Spinal cord (tissue), 10 donors: ENCODE results near the gene CENPT. TPM values are rescaled to one million over a fixed set of nuclear protein-coding genes. Genes with fewer than 3 reads are reported as not detected.

ENCODE experiments used
- DNase-seq, 6 donors: peaks; one replicate each; pipeline versions ENCODE4 v3.0.0 to v3.0.0-alpha.2; 2013 to 2015; ENCODE audit warnings: low spot score in 6 of 6, low read depth in 4 of 6
- H3K27ac ChIP-seq: one replicate; pipeline ENCODE4 v1.5.1; 2013; ENCODE audit warnings: low read depth, low read length, control low read depth
- H3K27me3 ChIP-seq: one replicate; pipeline ENCODE4 v1.6.1; 2013; ENCODE audit warnings: low read length; ENCODE audit not compliant: control insufficient read depth, insufficient read depth
- H3K36me3 ChIP-seq: one replicate; pipeline ENCODE4 v1.6.1; 2013; ENCODE audit warnings: low read length; ENCODE audit not compliant: control insufficient read depth, insufficient read depth
- H3K4me1 ChIP-seq: one replicate; pipeline ENCODE4 v1.6.1; 2013; ENCODE audit warnings: low read length; ENCODE audit not compliant: control insufficient read depth, insufficient read depth
- H3K4me3 ChIP-seq: one replicate; pipeline ENCODE4 v1.5.1; 2013; ENCODE audit warnings: low read depth, low read length, control low read depth
- H3K9me3 ChIP-seq: one replicate; pipeline ENCODE4 v1.6.1; 2013; ENCODE audit warnings: low read length; ENCODE audit not compliant: control insufficient read depth, insufficient read depth
- WGBS: methylation state at CpG from one replicate; pipeline ENCODE4 v1.1.5; 2013; ENCODE audit warnings: missing lambda C conversion rate; ENCODE audit not compliant: insufficient coverage; 5-methylcytosine and 5-hydroxymethylcytosine counted together
- polyA plus RNA-seq, 2 donors: library from polyadenylated mRNA; unstranded; fragments of 120-200 nt; gene quantifications; one replicate each; pipeline ENCODE4 v1.2.1, GENCODE V29; 2013; ENCODE audit not compliant: insufficient read length in 2 of 2
- small RNA-seq: library from RNA; depleted of rRNA; stranded (forward); fragments of <200 nt; gene quantifications from one replicate; pipeline ENCODE3, GENCODE V24; 2014; ENCODE audit warnings: low replicate concordance
- total RNA-seq, 2 donors: library from RNA; depleted of rRNA in 1 of 2; stranded (reverse); fragments of 120-200 nt in 1 of 2; fragments of >200 nt in 1 of 2; gene quantifications; one replicate each; pipeline versions ENCODE4 v1.2.3 to v1.2.4, GENCODE V29; 2013 to 2014
- donor health status: healthy.

Gene CENPT
- total and polyA plus RNA-seq, 4 donors, result 22.1 to 79.2 (median 55.4) TPM

DNA sequence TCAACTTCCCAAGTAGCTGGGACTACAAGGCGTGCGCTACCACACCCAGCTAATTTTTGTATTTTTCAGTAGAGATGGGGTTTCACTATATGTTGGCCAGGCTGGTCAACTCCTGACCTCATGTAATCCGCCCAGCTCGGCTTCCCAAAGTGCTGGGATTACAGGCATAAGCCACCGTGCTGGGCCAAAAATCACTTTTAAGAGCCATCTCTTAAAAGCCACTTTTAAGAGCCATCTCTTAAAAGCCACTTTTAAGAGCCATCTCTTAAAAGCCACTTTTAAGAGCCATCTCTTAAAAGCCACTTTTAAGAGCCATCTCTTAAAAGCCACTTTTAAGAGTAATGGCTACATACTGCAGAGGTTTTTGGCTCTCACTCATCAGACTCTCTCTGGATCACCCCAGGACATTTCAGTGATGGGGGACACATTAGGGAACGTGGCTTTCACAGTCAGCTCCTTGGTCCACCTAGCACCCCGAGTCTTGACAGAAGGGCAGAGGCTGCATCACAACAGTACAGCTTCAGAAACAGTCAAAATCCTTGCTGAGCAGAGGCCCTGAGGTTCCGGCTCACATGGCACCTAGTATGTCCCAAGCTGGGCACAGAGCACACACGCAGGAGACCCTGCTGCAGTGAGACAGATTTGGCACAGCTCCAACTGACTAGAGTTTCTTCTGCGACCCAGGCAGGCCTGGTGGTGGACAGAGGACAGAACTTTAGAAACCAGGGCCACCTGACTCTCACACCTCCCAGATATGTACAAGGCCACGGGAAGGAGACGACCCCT is 64.7 kb downstream of the CENPT start:
- DNase-seq, result no peak
- WGBS, result 81% methylated on average over 6 of the region's 12 CpGs
- H3K4me3 ChIP-seq, result no peak overlapping the region
- peaks cover 3% of the 10 kb centered on the region for H3K4me1 ChIP-seq
- peaks cover 8% of the 10 kb centered on the region for H3K36me3 ChIP-seq
- no peak overlapping the region for H3K27ac ChIP-seq
- no peaks in the 10 kb centered on the region for H3K9me3 ChIP-seq
- H3K27me3 ChIP-seq, result no peaks in the 10 kb centered on the region

DNA sequence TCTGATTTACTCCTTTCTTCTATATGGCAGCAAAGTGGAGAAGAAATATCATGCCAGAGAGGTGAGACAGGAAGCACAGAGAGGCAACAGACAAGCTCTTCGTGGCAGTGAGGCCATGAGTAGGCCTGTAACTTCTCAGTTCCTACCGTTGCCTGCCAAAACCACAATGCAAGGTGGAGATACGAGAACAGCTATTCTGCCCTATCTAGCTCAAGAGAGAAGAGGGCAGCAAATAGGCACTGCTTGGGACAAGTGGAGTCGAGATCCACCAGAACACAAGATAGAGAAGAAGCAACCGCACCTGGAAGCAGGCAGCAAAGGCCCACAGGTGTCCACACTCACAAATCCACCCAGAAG is 66.0 kb downstream of the CENPT start:
- peaks cover 3% of the 10 kb centered on the region for H3K4me1 ChIP-seq
- no peak overlapping the region for H3K27ac ChIP-seq
- peaks cover 8% of the 10 kb centered on the region for H3K36me3 ChIP-seq
- no peaks in the 10 kb centered on the region for H3K27me3 ChIP-seq
- no peak for DNase-seq
- H3K4me3 ChIP-seq, result no peak overlapping the region
- WGBS, result 97% methylated on average over 4 of the region's 5 CpGs
- H3K9me3 ChIP-seq, result no peaks in the 10 kb centered on the region

DNA sequence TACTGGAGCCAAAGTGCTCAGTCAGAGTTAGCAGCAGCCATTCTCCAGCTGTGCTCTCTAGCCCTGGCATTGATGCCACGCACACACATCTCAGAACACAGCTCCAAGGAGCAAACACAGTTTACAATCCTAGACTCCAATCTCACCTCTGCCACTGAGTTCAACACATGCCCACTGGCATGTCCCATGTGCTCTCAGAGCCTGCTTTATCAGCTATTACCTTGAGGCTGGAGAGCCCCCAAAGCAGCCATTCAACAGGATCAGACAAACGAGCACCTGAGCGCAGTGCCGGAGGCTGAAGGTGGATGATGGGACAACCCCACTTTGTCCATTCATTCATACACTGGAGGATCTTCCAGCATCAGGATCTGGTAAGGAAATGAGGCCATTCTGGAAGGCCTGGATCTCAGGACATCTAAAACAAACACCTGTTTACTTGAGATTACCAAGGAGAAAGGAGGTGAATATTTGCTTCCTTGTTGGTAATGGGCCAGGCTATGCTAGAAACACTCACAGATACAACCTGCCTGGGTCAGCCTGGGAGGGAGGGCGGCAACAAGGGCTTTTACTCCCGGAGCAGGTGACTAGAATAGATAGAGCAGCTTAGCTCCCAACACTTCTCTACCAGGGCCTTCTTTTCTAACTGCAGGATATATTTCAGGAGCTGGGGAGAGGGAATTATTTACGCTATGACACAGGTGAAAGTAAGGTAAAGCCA is 66.5 kb downstream of the CENPT start:
- Histone ChIP-seq H3K27ac (no peak overlapping the region), H3K36me3 (peaks cover 7% of the 10 kb centered on the region), H3K27me3 (no peaks in the 10 kb centered on the region), H3K9me3 (no peaks in the 10 kb centered on the region), H3K4me3 (no peak overlapping the region), H3K4me1 (peaks cover 3% of the 10 kb centered on the region)
- WGBS, result 92% methylated on average over 1 of the region's 7 CpGs
- DNase-seq, result no peak

DNA sequence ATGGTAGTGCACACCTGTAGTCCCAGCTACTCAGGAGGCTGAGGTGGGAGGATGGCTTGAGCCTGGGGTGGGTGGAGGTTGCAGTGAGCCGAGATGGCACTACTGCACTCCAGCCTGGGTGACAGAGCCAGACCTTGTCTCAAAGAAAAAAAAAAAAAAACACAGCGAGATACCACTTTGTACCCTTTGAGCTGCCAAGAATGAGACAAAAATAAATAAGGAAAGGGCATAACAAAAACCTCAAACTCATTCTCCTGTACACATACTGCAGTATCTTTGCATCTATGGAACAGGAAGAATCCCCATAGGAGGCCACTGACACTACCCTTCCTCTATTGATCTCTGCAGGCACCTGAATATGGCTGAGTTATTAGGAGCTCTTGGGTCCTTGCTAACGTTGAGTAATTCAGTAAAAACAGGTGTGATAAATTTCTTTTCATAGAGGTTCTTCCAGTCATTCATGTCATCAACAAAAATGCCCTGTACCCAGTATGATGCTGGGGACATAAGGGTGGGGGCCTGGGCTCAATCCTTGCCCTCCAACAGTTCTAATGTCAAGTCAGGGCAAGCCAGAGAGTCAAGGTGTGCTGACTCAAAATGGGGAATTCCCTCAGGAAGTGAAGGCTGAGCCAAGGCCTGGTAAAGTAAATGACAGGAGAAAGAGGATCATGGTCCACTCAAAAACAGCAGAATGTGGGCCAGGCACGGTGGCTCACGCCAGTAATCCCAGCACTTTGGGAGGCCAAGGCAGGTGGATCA is 68.1 kb downstream of the CENPT start:
- no peaks in the 10 kb centered on the region for H3K9me3 ChIP-seq
- peaks cover 3% of the 10 kb centered on the region for H3K36me3 ChIP-seq
- DNase-seq, result no peak
- H3K4me1 ChIP-seq, result peaks cover 3% of the 10 kb centered on the region
- no peak overlapping the region for H3K4me3 ChIP-seq
- no peaks in the 10 kb centered on the region for H3K27me3 ChIP-seq
- WGBS, result 100% methylated on average over 2 of the region's 5 CpGs
- H3K27ac ChIP-seq, result no peak overlapping the region

Small RNA genes within 50 kb of the gene (small RNA-seq; reads per million reads assigned to genes)
- not detected for gene AC040162.2
- not detected for gene NRN1L

Other genes with a start within 250 kb of the CENPT start
- gene CARMIL2, start 202.5 kb downstream of the CENPT start, total RNA-seq, result 1 to 10 TPM; 2.0 to 3.4 TPM
- gene CARMIL2, start 202.5 kb downstream of the CENPT start, polyA plus RNA-seq, result 10 to 100 TPM; 37.6 to 40.0 TPM
- gene ACD, start 187.4 kb downstream of the CENPT start, total RNA-seq, result 10 to 100 TPM; 15.8 to 23.9 TPM
- gene ACD, start 187.4 kb downstream of the CENPT start, polyA plus RNA-seq, result 10 to 100 TPM; 39.7 to 49.3 TPM
- gene PARD6A, start 186.7 kb downstream of the CENPT start, total RNA-seq, result 1 to 10 TPM; 7.2 to 8.3 TPM
- 10 to 100 TPM; 20.5 to 20.9 TPM for gene PARD6A, start 186.7 kb downstream of the CENPT start, polyA plus RNA-seq
- gene ENKD1, start 180.9 kb downstream of the CENPT start, total RNA-seq, result 10 to 100 TPM in 1 of 2 donors, 1 to 10 TPM in 1; 9.5 to 29.4 TPM
- 10 to 100 TPM; 28.9 to 30.2 TPM for gene ENKD1, start 180.9 kb downstream of the CENPT start, polyA plus RNA-seq
- gene C16orf86, start 180.9 kb downstream of the CENPT start, total RNA-seq, result 1 to 10 TPM; 2.8 to 6.9 TPM
- gene C16orf86, start 180.9 kb downstream of the CENPT start, polyA plus RNA-seq, result 1 to 10 TPM; 4.2 to 6.2 TPM
- gene GFOD2, start 128.4 kb downstream of the CENPT start, total RNA-seq, result 10 to 100 TPM; 26.1 to 26.8 TPM
- gene GFOD2, start 128.4 kb downstream of the CENPT start, polyA plus RNA-seq, result 10 to 100 TPM; 48.0 to 56.0 TPM
- 1 to 10 TPM; 6.7 to 8.2 TPM for gene RANBP10, start 41.1 kb downstream of the CENPT start, total RNA-seq
- gene RANBP10, start 41.1 kb downstream of the CENPT start, polyA plus RNA-seq, result 10 to 100 TPM; 15.9 to 25.6 TPM
- 10 to 100 TPM in 1 of 2 donors, 1 to 10 TPM in 1; 4.3 to 11.7 TPM for gene TSNAXIP1, start 40.8 kb downstream of the CENPT start, total RNA-seq
- gene TSNAXIP1, start 40.8 kb downstream of the CENPT start, polyA plus RNA-seq, result 10 to 100 TPM; 14.9 to 20.0 TPM
- gene THAP11, start 5.4 kb downstream of the CENPT start, total RNA-seq, result 10 to 100 TPM; 22.4 to 39.7 TPM
- gene THAP11, start 5.4 kb downstream of the CENPT start, polyA plus RNA-seq, result 10 to 100 TPM; 31.3 to 34.9 TPM
- gene NUTF2, start 760 bp downstream of the CENPT start, total RNA-seq, result 10 to 100 TPM; 47.7 to 82.6 TPM
- 100 to 1,000 TPM; 138 to 150 TPM for gene NUTF2, start 760 bp downstream of the CENPT start, polyA plus RNA-seq
- gene EDC4, start 25.4 kb upstream of the CENPT start, total RNA-seq, result 10 to 100 TPM; 40.8 to 46.7 TPM
- gene EDC4, start 25.4 kb upstream of the CENPT start, polyA plus RNA-seq, result 10 to 100 TPM; 92.0 to 97.9 TPM
- gene NRN1L, start 37.2 kb upstream of the CENPT start, total RNA-seq, result 1 to 10 TPM in 1 of 2 donors, under 1 TPM in 1; 0.89 to 2.5 TPM
- 1 to 10 TPM; 1.4 to 1.6 TPM for gene NRN1L, start 37.2 kb upstream of the CENPT start, polyA plus RNA-seq
- 10 to 100 TPM in 1 of 2 donors, 1 to 10 TPM in 1; 8.7 to 18.3 TPM for gene PSKH1, start 45.6 kb upstream of the CENPT start, total RNA-seq
- gene PSKH1, start 45.6 kb upstream of the CENPT start, polyA plus RNA-seq, result 10 to 100 TPM; 31.7 TPM
- 1 to 10 TPM in 1 of 2 donors, under 1 TPM in 1; 0.89 to 1.4 TPM for gene CTRL, start 84.2 kb upstream of the CENPT start, total RNA-seq
- 1 to 10 TPM; 4.6 to 8.1 TPM for gene CTRL, start 84.2 kb upstream of the CENPT start, polyA plus RNA-seq
- gene PSMB10, start 89.2 kb upstream of the CENPT start, total RNA-seq, result 10 to 100 TPM; 18.7 to 64.5 TPM
- 10 to 100 TPM; 61.9 to 64.1 TPM for gene PSMB10, start 89.2 kb upstream of the CENPT start, polyA plus RNA-seq
- gene LCAT, start 96.4 kb upstream of the CENPT start, total RNA-seq, result 10 to 100 TPM in 1 of 2 donors, 1 to 10 TPM in 1; 5.8 to 18.4 TPM
- gene LCAT, start 96.4 kb upstream of the CENPT start, polyA plus RNA-seq, result 10 to 100 TPM; 35.3 to 50.0 TPM
- gene SLC12A4, start 120.9 kb upstream of the CENPT start, total RNA-seq, result 10 to 100 TPM; 31.8 to 45.4 TPM
- gene SLC12A4, start 120.9 kb upstream of the CENPT start, polyA plus RNA-seq, result 10 to 100 TPM; 52.9 to 58.8 TPM
- under 1 TPM in 1 of 2 donors, not detected in 1; 0.11 TPM for gene DPEP3, start 132.8 kb upstream of the CENPT start, total RNA-seq
- under 1 TPM; 0.12 to 0.22 TPM for gene DPEP3, start 132.8 kb upstream of the CENPT start, polyA plus RNA-seq
- gene DPEP2, start 151.8 kb upstream of the CENPT start, total RNA-seq, result 1 to 10 TPM; 2.7 to 3.0 TPM
- 1 to 10 TPM; 1.0 to 2.3 TPM for gene DPEP2, start 151.8 kb upstream of the CENPT start, polyA plus RNA-seq
- not detected for gene DPEP2NB, start 168.2 kb upstream of the CENPT start, total RNA-seq
- gene DPEP2NB, start 168.2 kb upstream of the CENPT start, polyA plus RNA-seq, result not detected
- gene DDX28, start 175.5 kb upstream of the CENPT start, total RNA-seq, result 1 to 10 TPM; 6.9 to 7.4 TPM
- gene DDX28, start 175.5 kb upstream of the CENPT start, polyA plus RNA-seq, result 1 to 10 TPM; 8.2 to 9.7 TPM
- 10 to 100 TPM; 13.9 to 16.8 TPM for gene DUS2, start 175.6 kb upstream of the CENPT start, total RNA-seq
- gene DUS2, start 175.6 kb upstream of the CENPT start, polyA plus RNA-seq, result 10 to 100 TPM; 13.3 to 17.2 TPM
- gene NFATC3, start 237.7 kb upstream of the CENPT start, total RNA-seq, result 10 to 100 TPM; 24.7 to 36.7 TPM
- 10 to 100 TPM; 15.1 to 16.9 TPM for gene NFATC3, start 237.7 kb upstream of the CENPT start, polyA plus RNA-seq